ENCODE measurements around the gene RGS5.
"Not testable (repeated sequence)": the region's sequence is repeated elsewhere in the genome, so short reads cannot be mapped to it uniquely, and the experiment has no call there.

RGS5 gene

DNA sequence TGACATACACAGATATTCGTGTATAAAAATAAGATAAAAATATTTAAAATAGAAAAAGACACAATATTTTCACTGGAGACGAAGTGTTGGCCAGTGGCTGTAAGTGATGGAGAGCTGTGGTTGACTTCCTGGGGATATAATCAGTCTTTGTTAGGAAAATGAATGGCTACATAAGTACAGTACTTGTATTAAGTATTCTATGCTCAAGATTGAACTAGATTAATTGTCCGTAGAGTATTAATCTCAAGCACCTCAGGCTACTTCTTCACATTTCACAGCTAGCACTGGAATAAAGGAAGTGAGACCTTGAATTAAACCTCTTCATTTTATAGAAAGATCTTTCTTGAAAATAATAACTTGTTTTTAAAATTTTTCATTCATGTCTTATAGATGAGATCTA lies 39.0 kb upstream of the RGS5 start:
- H4K20me1 ChIP-seq (ENCODE audit: control insufficient read depth, insufficient read depth, low read depth, low read length) = no peaks in the 10 kb centered on the region
- H3K4me1 ChIP-seq (ENCODE audit: control insufficient read depth, low read length) = no peaks in the 10 kb centered on the region
- no peak overlapping the region for H3K4me3 ChIP-seq (ENCODE audit: low read length)
- no peaks in the 10 kb centered on the region for H3K9me2 ChIP-seq (replicated peaks; ENCODE audit: control insufficient read depth, low read length)
- H3K36me3 ChIP-seq (ENCODE audit: control insufficient read depth, low read length) = no peaks in the 10 kb centered on the region
- TF ChIP-seq CTCF (IDR thresholded peaks at IDR 0.05; ENCODE audit: low read depth, low read length, poor library complexity, severe bottlenecking) (no peak), EZH2phosphoT487 (IDR thresholded peaks at IDR 0.05; ENCODE audit: borderline replicate concordance, low read length) (no peak)
- H3K79me2 ChIP-seq (ENCODE audit: control insufficient read depth, low read length) = no peaks in the 10 kb centered on the region
- no peaks in the 10 kb centered on the region for H3F3A ChIP-seq (ENCODE audit: control insufficient read depth, insufficient read depth)
- no peaks in the 10 kb centered on the region for H3K27me3 ChIP-seq (ENCODE audit: control insufficient read depth, low read length)
- H3K27ac ChIP-seq (ENCODE audit: low read depth, low read length) = no peak overlapping the region
- no peak overlapping the region for H3K4me2 ChIP-seq (ENCODE audit: low read length)
- no peaks in the 10 kb centered on the region for H3K9me3 ChIP-seq (ENCODE audit: control insufficient read depth, insufficient read depth, low read length)

GRCh38 chr1:163240705-163241104 lies 38.0 kb upstream of the RGS5 start:
- H3K27ac ChIP-seq (ENCODE audit: low read depth, low read length) = no peak overlapping the region
- no peaks in the 10 kb centered on the region for H3K79me2 ChIP-seq (ENCODE audit: control insufficient read depth, low read length)
- H4K20me1 ChIP-seq (ENCODE audit: control insufficient read depth, insufficient read depth, low read depth, low read length) = no peaks in the 10 kb centered on the region
- H3K9me3 ChIP-seq (ENCODE audit: control insufficient read depth, insufficient read depth, low read length) = no peaks in the 10 kb centered on the region
- TF ChIP-seq EZH2phosphoT487 (IDR thresholded peaks at IDR 0.05; ENCODE audit: borderline replicate concordance, low read length) = no peak
- TF ChIP-seq CTCF (IDR thresholded peaks at IDR 0.05; ENCODE audit: low read depth, low read length, poor library complexity, severe bottlenecking) = no peak
- no peaks in the 10 kb centered on the region for H3F3A ChIP-seq (ENCODE audit: control insufficient read depth, insufficient read depth)
- no peaks in the 10 kb centered on the region for H3K4me1 ChIP-seq (ENCODE audit: control insufficient read depth, low read length)
- no peaks in the 10 kb centered on the region for H3K27me3 ChIP-seq (ENCODE audit: control insufficient read depth, low read length)
- H3K9me2 ChIP-seq (replicated peaks; ENCODE audit: control insufficient read depth, low read length) = no peaks in the 10 kb centered on the region
- H3K36me3 ChIP-seq (ENCODE audit: control insufficient read depth, low read length) = no peaks in the 10 kb centered on the region
- H3K4me3 ChIP-seq (ENCODE audit: low read length) = no peak overlapping the region
- H3K4me2 ChIP-seq (ENCODE audit: low read length) = no peak overlapping the region

DNA sequence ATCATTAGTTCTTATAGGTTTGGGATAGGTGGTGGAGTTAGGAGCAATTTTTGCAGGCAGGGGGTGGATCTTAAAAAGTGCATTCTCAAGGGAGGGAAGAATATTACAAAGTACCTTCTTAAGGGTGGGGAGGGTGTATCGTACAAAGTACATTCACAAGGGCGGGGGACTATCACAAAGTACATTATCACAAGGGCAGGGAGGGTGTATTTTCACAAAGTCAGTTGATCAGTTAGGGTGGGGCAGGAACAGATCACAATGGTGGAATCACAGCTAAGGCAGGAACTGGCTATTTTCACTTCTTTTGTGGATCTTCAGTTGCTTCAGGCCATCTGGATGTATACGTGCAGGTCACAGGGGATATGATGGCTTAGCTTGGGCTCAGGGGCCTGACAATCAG lies 30.9 kb upstream of the RGS5 start:
- not testable (repeated sequence) for H4K20me1 ChIP-seq (ENCODE audit: control insufficient read depth, insufficient read depth, low read depth, low read length); H3K4me2 ChIP-seq (ENCODE audit: low read length)

DNA sequence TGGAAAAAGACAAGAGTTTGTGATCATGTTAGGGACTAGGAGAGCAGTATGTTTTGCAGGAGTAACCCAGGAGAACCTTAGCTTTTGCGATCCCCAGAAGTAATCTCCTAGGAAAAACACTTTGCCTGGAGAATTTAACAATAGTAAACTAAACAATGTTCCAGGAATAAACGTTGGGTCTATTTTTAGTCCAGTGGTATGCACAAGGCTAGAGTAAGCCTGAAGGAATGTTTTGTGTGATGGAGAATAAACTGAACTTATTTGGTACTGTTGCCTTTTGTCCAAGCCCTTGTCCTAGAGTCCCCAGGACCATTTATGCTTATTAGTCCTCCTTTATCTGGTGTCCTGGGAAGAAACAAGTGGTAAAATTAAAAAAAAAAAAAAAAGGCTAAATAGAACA lies 28.7 kb upstream of the RGS5 start:
- no peak for TF ChIP-seq CTCF (IDR thresholded peaks at IDR 0.05; ENCODE audit: low read depth, low read length, poor library complexity, severe bottlenecking)
- no peak for TF ChIP-seq EZH2phosphoT487 (IDR thresholded peaks at IDR 0.05; ENCODE audit: borderline replicate concordance, low read length)
- H3K4me2 ChIP-seq (ENCODE audit: low read length) = no peak overlapping the region
- no peaks in the 10 kb centered on the region for H3F3A ChIP-seq (ENCODE audit: control insufficient read depth, insufficient read depth)
- H3K9me3 ChIP-seq (ENCODE audit: control insufficient read depth, insufficient read depth, low read length) = no peaks in the 10 kb centered on the region
- no peaks in the 10 kb centered on the region for H3K9me2 ChIP-seq (replicated peaks; ENCODE audit: control insufficient read depth, low read length)
- H3K4me3 ChIP-seq (ENCODE audit: low read length) = no peak overlapping the region
- no peaks in the 10 kb centered on the region for H3K4me1 ChIP-seq (ENCODE audit: control insufficient read depth, low read length)
- no peak overlapping the region for H3K27ac ChIP-seq (ENCODE audit: low read depth, low read length)
- no peaks in the 10 kb centered on the region for H3K79me2 ChIP-seq (ENCODE audit: control insufficient read depth, low read length)
- H3K36me3 ChIP-seq (ENCODE audit: control insufficient read depth, low read length) = no peaks in the 10 kb centered on the region
- H3K27me3 ChIP-seq (ENCODE audit: control insufficient read depth, low read length) = no peaks in the 10 kb centered on the region
- H4K20me1 ChIP-seq (ENCODE audit: control insufficient read depth, insufficient read depth, low read depth, low read length) = no peaks in the 10 kb centered on the region

More for the DNA sequence above, 30.9 kb upstream of the RGS5 start:
- H3K4me3 ChIP-seq (ENCODE audit: low read length); H3F3A ChIP-seq (ENCODE audit: control insufficient read depth, insufficient read depth); H3K36me3 ChIP-seq (ENCODE audit: control insufficient read depth, low read length); H3K79me2 ChIP-seq (ENCODE audit: control insufficient read depth, low read length); H3K9me3 ChIP-seq (ENCODE audit: control insufficient read depth, insufficient read depth, low read length); H3K27me3 ChIP-seq (ENCODE audit: control insufficient read depth, low read length); H3K4me1 ChIP-seq (ENCODE audit: control insufficient read depth, low read length); H3K27ac ChIP-seq (ENCODE audit: low read depth, low read length); H3K9me2 ChIP-seq (replicated peaks; ENCODE audit: control insufficient read depth, low read length): not testable (repeated sequence)
